Endothelial cell of umbilical vein (primary cell): ENCODE results near the gene ST6GAL1.
"Not testable (repeated sequence)": the region's sequence is repeated elsewhere in the genome, so short reads cannot be mapped to it uniquely, and the experiment has no call there.

Source experiments
- EZH2 ChIP-seq: IDR thresholded peaks from 2 replicates; pipeline ENCODE4 v1.6.1; 2012; ENCODE audit warnings: borderline replicate concordance, low read depth, mild to moderate bottlenecking, moderate library complexity, low read length, inconsistent platforms; ENCODE audit not compliant: severe bottlenecking
- MYC ChIP-seq: IDR thresholded peaks from one replicate; pipeline ENCODE4 v1.6.1; 2011; ENCODE audit warnings: mild to moderate bottlenecking, low read depth, low read length
- POLR2A ChIP-seq: IDR thresholded peaks from 2 replicates; pipeline ENCODE4 v1.6.1; 2012; ENCODE audit warnings: low read depth, mild to moderate bottlenecking, control low read depth, low read length
- TF ChIP-seq, protein P1 (sequence below), 2 donors: IDR thresholded peaks; 1 replicate in 1 of 2; 2 replicates in 1 of 2; pipeline ENCODE4 v1.5.1; 2011; ENCODE audit warnings: low read length in 2 of 2, mild to moderate bottlenecking in 2 of 2, moderate library complexity in 2 of 2, control low read depth in 1 of 2, inconsistent platforms in 1 of 2, low read depth in 1 of 2; ENCODE audit not compliant: insufficient read depth in 1 of 2; ENCODE audit errors: extremely low read depth in 1 of 2
- TF ChIP-seq, protein P2 (sequence below): IDR thresholded peaks from 2 replicates; pipeline ENCODE4 v1.6.1; 2011; ENCODE audit not compliant: insufficient read depth, insufficient read length

DNA sequence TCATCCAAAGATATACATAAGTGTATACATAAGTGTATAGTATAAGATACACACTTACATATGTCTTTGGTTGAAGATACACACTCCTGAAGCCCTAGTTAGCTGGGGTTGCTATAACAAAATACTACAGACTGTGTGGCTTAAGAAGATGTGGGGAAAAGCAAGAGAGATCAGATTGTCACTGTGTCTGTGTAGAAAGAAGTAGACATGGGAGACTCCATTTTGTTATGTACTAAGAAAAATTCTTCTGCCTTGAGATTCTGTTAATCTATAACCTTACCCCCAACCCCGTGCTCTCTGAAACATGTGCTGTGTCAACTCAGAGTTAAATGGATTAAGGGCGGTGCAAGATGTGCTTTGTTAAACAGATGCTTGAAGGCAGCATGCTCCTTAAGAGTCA, 37.3 kb upstream of the ST6GAL1 start:
- TF ChIP-seq, protein P1, sequence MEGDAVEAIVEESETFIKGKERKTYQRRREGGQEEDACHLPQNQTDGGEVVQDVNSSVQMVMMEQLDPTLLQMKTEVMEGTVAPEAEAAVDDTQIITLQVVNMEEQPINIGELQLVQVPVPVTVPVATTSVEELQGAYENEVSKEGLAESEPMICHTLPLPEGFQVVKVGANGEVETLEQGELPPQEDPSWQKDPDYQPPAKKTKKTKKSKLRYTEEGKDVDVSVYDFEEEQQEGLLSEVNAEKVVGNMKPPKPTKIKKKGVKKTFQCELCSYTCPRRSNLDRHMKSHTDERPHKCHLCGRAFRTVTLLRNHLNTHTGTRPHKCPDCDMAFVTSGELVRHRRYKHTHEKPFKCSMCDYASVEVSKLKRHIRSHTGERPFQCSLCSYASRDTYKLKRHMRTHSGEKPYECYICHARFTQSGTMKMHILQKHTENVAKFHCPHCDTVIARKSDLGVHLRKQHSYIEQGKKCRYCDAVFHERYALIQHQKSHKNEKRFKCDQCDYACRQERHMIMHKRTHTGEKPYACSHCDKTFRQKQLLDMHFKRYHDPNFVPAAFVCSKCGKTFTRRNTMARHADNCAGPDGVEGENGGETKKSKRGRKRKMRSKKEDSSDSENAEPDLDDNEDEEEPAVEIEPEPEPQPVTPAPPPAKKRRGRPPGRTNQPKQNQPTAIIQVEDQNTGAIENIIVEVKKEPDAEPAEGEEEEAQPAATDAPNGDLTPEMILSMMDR (IDR thresholded peaks at IDR 0.05; ENCODE audit: extremely low read depth in 1 of 2, insufficient read depth in 1 of 2, low read depth in 1 of 2, low read length in 2 of 2) = not testable (repeated sequence)
- not testable (repeated sequence) for TF ChIP-seq EZH2, POLR2A, MYC
- TF ChIP-seq, protein P2, sequence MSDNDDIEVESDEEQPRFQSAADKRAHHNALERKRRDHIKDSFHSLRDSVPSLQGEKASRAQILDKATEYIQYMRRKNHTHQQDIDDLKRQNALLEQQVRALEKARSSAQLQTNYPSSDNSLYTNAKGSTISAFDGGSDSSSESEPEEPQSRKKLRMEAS = not testable (repeated sequence)
